Fibroblast of lung (primary cell): ENCODE measurements around the gene EPYC. TPM values are rescaled to one million over a fixed set of nuclear protein-coding genes. Genes with fewer than 3 reads are reported as not detected.

Experiments
- DNase-seq, 2 donors: peaks; one replicate each; pipeline versions ENCODE4 v3.0.0 to v3.0.0-alpha.2; 2010; ENCODE audit warnings: low read depth in 2 of 2
- H2AFZ ChIP-seq: 2 replicates; pipeline ENCODE4 v1.5.1; 2012; ENCODE audit warnings: low read length, control low read depth, inconsistent platforms
- H3K27ac ChIP-seq: 2 replicates; pipeline ENCODE4 v1.5.1; 2011; ENCODE audit warnings: low read length, control low read depth; ENCODE audit not compliant: insufficient read depth
- H3K27me3 ChIP-seq: 2 replicates; pipeline ENCODE4 v1.5.1; 2011; ENCODE audit warnings: mild to moderate bottlenecking, low read length; ENCODE audit not compliant: control insufficient read depth, insufficient read depth
- H3K36me3 ChIP-seq: 2 replicates; pipeline ENCODE4 v1.5.1; 2011; ENCODE audit warnings: low read length; ENCODE audit not compliant: control insufficient read depth, insufficient read depth
- H3K4me1 ChIP-seq: 2 replicates; pipeline ENCODE4 v1.5.1; 2011; ENCODE audit warnings: low read length; ENCODE audit not compliant: control insufficient read depth, insufficient read depth; ENCODE audit errors: extremely low read depth
- H3K4me2 ChIP-seq: 2 replicates; pipeline ENCODE4 v1.5.1; 2011; ENCODE audit warnings: low read length, control low read depth; ENCODE audit not compliant: insufficient read depth; ENCODE audit errors: extremely low read depth
- H3K4me3 ChIP-seq, 4 experiments: fragments of 200-600 bp in 1 of 4; sonication (generic) in 1 of 4; replicated peaks in 1 of 4; 2 replicates each; pipeline ENCODE4 v1.5.1; 2011 to 2016; ENCODE audit warnings: low read length in 4 of 4, low read depth in 3 of 4, mild to moderate bottlenecking in 3 of 4, control low read depth in 2 of 4, inconsistent platforms in 1 of 4, mixed read lengths in 1 of 4; ENCODE audit not compliant: insufficient read depth in 1 of 4; ENCODE audit errors: control extremely low read depth in 1 of 4
- H3K79me2 ChIP-seq: 2 replicates; pipeline ENCODE4 v1.5.1; 2012; ENCODE audit warnings: mild to moderate bottlenecking, low read length, inconsistent platforms; ENCODE audit not compliant: control insufficient read depth, insufficient read depth
- H3K9ac ChIP-seq: 2 replicates; pipeline ENCODE4 v1.5.1; 2011; ENCODE audit warnings: mild to moderate bottlenecking, low read length, control low read depth; ENCODE audit not compliant: insufficient read depth
- H3K9me3 ChIP-seq: 2 replicates; pipeline ENCODE4 v1.5.1; 2012; ENCODE audit warnings: low read depth, low read length; ENCODE audit not compliant: control insufficient read depth, insufficient read depth
- H4K20me1 ChIP-seq: 2 replicates; pipeline ENCODE4 v1.5.1; 2011; ENCODE audit warnings: low read length; ENCODE audit not compliant: control insufficient read depth, insufficient read depth; ENCODE audit errors: extremely low read depth
- EZH2 ChIP-seq: IDR thresholded peaks from 2 replicates; pipeline ENCODE4 v1.5.1; 2012; ENCODE audit warnings: low read length, control low read depth, mild to moderate bottlenecking; ENCODE audit errors: missing control alignments
- polyA plus RNA-seq, 2 donors: library from polyadenylated mRNA; depleted of rRNA in 1 of 2; stranded (reverse) in 1 of 2; unstranded in 1 of 2; fragments of >200 nt; gene quantifications; 2 replicates each; pipeline ENCODE4 v1.2.1, GENCODE V29; 2011 to 2012; ENCODE audit warnings: missing spikeins in 1 of 2
- total RNA-seq: library from RNA; depleted of rRNA; stranded (reverse); fragments of >200 nt; gene quantifications from 2 replicates; pipeline ENCODE4 v1.2.1, GENCODE V29; 2014
- TF ChIP-seq, protein P1 (sequence below), 2 donors: IDR thresholded peaks in 1 of 2; conservative IDR thresholded peaks in 1 of 2; 1 replicate in 1 of 2; 2 replicates in 1 of 2; pipeline ENCODE4 v1.5.1; 2011 to 2012; ENCODE audit warnings: low read length in 2 of 2, control low read depth in 1 of 2, inconsistent platforms in 1 of 2, low read depth in 1 of 2, mild to moderate bottlenecking in 1 of 2

The EPYC gene
- total and polyA plus RNA-seq, 2 donors (not counting 1 experiment from before 2014, with no cell fraction given), result 0.05 TPM; not detected in 1

DNA sequence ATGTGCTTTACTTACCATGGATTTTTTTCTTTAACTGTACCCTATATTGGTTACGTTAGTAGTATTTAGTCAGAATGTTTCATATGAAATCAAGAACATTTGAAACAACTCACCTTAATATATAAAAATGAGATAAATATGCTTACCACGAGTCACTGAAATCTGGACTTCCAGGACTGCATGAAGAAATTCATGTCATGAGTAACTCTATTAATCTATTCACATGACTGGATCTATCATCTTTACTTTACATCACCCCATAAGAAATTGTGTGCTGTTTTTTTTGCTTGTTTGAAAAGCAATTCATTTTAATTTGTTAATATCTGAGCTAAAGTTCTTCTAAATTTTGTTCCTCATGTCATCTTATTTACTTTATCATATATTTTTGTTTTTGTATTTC lies 5.2 kb downstream of the EPYC start:
- H3K79me2 ChIP-seq, result no peaks in the 10 kb centered on the region
- no peak overlapping the region for H3K4me2 ChIP-seq
- H2AFZ ChIP-seq, result no peak overlapping the region
- no peak overlapping the region for H3K27ac ChIP-seq
- no peak overlapping the region for H3K4me3 ChIP-seq
- H3K9ac ChIP-seq, result no peak overlapping the region
- DNase-seq, result peak in 1 of 2 donors; percentile 20
- H3K9me3 ChIP-seq, result no peaks in the 10 kb centered on the region
- H3K36me3 ChIP-seq, result no peaks in the 10 kb centered on the region
- H3K27me3 ChIP-seq, result no peaks in the 10 kb centered on the region
- H4K20me1 ChIP-seq, result no peaks in the 10 kb centered on the region
- no peaks in the 10 kb centered on the region for H3K4me1 ChIP-seq
- TF ChIP-seq EZH2, result no peak
- TF ChIP-seq, protein P1, sequence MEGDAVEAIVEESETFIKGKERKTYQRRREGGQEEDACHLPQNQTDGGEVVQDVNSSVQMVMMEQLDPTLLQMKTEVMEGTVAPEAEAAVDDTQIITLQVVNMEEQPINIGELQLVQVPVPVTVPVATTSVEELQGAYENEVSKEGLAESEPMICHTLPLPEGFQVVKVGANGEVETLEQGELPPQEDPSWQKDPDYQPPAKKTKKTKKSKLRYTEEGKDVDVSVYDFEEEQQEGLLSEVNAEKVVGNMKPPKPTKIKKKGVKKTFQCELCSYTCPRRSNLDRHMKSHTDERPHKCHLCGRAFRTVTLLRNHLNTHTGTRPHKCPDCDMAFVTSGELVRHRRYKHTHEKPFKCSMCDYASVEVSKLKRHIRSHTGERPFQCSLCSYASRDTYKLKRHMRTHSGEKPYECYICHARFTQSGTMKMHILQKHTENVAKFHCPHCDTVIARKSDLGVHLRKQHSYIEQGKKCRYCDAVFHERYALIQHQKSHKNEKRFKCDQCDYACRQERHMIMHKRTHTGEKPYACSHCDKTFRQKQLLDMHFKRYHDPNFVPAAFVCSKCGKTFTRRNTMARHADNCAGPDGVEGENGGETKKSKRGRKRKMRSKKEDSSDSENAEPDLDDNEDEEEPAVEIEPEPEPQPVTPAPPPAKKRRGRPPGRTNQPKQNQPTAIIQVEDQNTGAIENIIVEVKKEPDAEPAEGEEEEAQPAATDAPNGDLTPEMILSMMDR (conservative IDR thresholded peaks at IDR 0.05 in 1 of 2, IDR thresholded peaks at IDR 0.05 in 1 of 2; ENCODE audit: low read depth in 1 of 2, low read length in 2 of 2), result no peak

DNA sequence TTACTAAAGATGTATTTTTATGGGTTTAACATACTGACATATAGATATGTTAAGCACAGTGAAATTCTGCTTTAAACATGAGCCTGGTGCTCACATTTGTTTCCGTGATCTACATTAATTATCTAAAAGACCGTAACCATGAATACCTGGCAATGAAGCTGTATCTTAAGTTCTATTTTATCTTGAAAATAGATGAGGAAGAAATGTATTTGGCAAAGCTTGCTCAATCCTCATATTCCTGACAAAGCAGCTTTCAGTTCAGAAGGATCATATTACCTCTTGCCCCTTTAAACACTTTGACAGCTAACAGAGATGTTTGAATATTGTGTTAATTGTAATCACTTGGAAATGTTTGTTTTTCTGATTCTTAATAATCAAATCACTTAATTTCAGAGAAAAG lies 9.8 kb downstream of the EPYC start:
- Histone ChIP-seq H2AFZ (no peak overlapping the region), H4K20me1 (no peaks in the 10 kb centered on the region), H3K9ac (no peak overlapping the region), H3K27ac (no peak overlapping the region), H3K9me3 (no peaks in the 10 kb centered on the region), H3K4me3 (peak overlapping the region in 1 of 4 experiments; percentile 11), H3K79me2 (no peaks in the 10 kb centered on the region), H3K36me3 (no peaks in the 10 kb centered on the region), H3K4me2 (no peak overlapping the region), H3K27me3 (no peaks in the 10 kb centered on the region), H3K4me1 (no peaks in the 10 kb centered on the region)
- no peak for TF ChIP-seq EZH2
- TF ChIP-seq, protein P1 (conservative IDR thresholded peaks at IDR 0.05 in 1 of 2, IDR thresholded peaks at IDR 0.05 in 1 of 2; ENCODE audit: low read depth in 1 of 2, low read length in 2 of 2), result no peak
- peak in 1 of 2 donors; percentile 58 for DNase-seq

DNA sequence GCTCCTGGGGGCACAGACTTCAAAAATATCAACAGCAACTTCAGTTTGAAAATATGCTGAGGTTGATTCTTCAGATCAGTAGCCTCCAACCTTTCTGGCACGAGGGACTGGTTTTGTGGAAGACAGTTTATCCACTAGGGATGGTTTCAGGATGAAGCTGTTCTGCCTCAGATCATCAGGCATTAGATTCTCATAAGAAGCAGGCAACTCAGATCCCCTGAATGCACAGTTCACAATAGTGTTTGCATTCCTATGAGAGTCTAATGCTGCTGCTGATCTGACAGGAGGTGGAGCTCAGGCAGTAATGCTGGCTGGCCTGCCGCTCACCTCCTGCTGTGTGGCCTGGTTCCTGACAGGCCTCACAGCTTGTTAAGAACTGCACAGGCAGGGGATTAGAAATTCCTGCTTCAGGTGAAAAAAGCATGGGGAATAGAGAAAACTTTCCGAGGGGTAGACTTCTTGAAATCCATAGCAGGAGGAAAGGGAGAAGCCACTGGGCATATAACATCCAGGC lies 12.8 kb downstream of the EPYC start:
- Histone ChIP-seq H3K27me3 (no peaks in the 10 kb centered on the region), H3K79me2 (no peaks in the 10 kb centered on the region), H2AFZ (no peak overlapping the region), H3K9me3 (no peaks in the 10 kb centered on the region), H3K4me3 (no peak overlapping the region), H3K36me3 (no peaks in the 10 kb centered on the region), H4K20me1 (no peaks in the 10 kb centered on the region), H3K4me1 (no peaks in the 10 kb centered on the region), H3K27ac (no peak overlapping the region), H3K9ac (no peak overlapping the region), H3K4me2 (no peak overlapping the region)
- no peak for DNase-seq
- no peak for TF ChIP-seq EZH2
- TF ChIP-seq, protein P1 (conservative IDR thresholded peaks at IDR 0.05 in 1 of 2, IDR thresholded peaks at IDR 0.05 in 1 of 2; ENCODE audit: low read depth in 1 of 2, low read length in 2 of 2), result no peak
